HepG2 (cell line): ENCODE measurements around the gene GGNBP2. TPM values are rescaled to one million over a fixed set of nuclear protein-coding genes. Genes with fewer than 3 reads are reported as not detected.
A peak's percentile ranks its signal among the peaks of the same experiment; 100 is the strongest.

Experiments used
- CCDC6 ChIP-seq: sonication (generic); formaldehyde crosslinking; IDR thresholded peaks from 2 replicates; pipeline ENCODE4 v1.8.1; 2022; ENCODE audit warnings: mild to moderate bottlenecking, missing genetic modification reagents, moderate library complexity
- CREM ChIP-seq, 2 experiments: sonication (generic) in 1 of 2; formaldehyde crosslinking in 1 of 2; IDR thresholded peaks; 2 replicates each; pipeline versions ENCODE4 v1.4.0 to v1.6.1; 2016 to 2020; ENCODE audit warnings: antibody characterized with exemption in 1 of 2, mild to moderate bottlenecking in 1 of 2, missing genetic modification reagents in 1 of 2
- HOXD1 ChIP-seq: sonication (generic); formaldehyde crosslinking; IDR thresholded peaks from 2 replicates; pipeline ENCODE4 v1.5.0; 2020; ENCODE audit warnings: missing genetic modification reagents
- JDP2 ChIP-seq: sonication (generic); formaldehyde crosslinking; IDR thresholded peaks from 2 replicates; pipeline ENCODE4 v1.8.1; 2022; ENCODE audit warnings: missing genetic modification reagents, borderline replicate concordance
- KDM6A ChIP-seq: IDR thresholded peaks from 2 replicates; pipeline ENCODE4 v1.6.1; 2016; ENCODE audit warnings: low read depth
- RXRA ChIP-seq: sonication (generic); formaldehyde crosslinking; IDR thresholded peaks from 2 replicates; pipeline ENCODE4 v1.5.1; 2020; ENCODE audit warnings: missing genetic modification reagents
- RXRB ChIP-seq: IDR thresholded peaks from 2 replicates; pipeline ENCODE4 v1.6.1; 2016; ENCODE audit warnings: borderline replicate concordance, missing genetic modification reagents, missing compliant biosample characterization
- ZFAT ChIP-seq: sonication (generic); formaldehyde crosslinking; conservative IDR thresholded peaks from 2 replicates; pipeline ENCODE4 v1.8.1; 2023; ENCODE audit warnings: missing genetic modification reagents, inconsistent platforms
- ZKSCAN1 ChIP-seq: fragments of 150-350 bp; IDR thresholded peaks from 2 replicates; pipeline ENCODE4 v1.6.1; 2014; ENCODE audit warnings: low read length
- ZNF335 ChIP-seq: sonication (generic); formaldehyde crosslinking; IDR thresholded peaks from 2 replicates; pipeline ENCODE4 v1.4.0; 2020; ENCODE audit warnings: missing genetic modification reagents
- ZNF33A ChIP-seq: sonication (generic); formaldehyde crosslinking; IDR thresholded peaks from 2 replicates; pipeline ENCODE4 v1.5.1; 2020; ENCODE audit warnings: missing genetic modification reagents, mild to moderate bottlenecking, moderate library complexity, borderline replicate concordance
- ZNF431 ChIP-seq: sonication (generic); formaldehyde crosslinking; IDR thresholded peaks from 2 replicates; pipeline ENCODE4 v1.9.0; 2022; ENCODE audit warnings: missing genetic modification reagents, low read depth, mild to moderate bottlenecking, borderline replicate concordance
- ZNF761 ChIP-seq: sonication (generic); formaldehyde crosslinking; conservative IDR thresholded peaks from 2 replicates; pipeline ENCODE4 v1.4.0; 2020; ENCODE audit warnings: mild to moderate bottlenecking, missing genetic modification reagents
- ZNF879 ChIP-seq: sonication (generic); formaldehyde crosslinking; IDR thresholded peaks from 2 replicates; pipeline ENCODE4 v1.8.1; 2023; ENCODE audit warnings: missing genetic modification reagents
- polyA plus RNA-seq, 8 experiments: library from polyadenylated mRNA; depleted of rRNA in 3 of 8; stranded (reverse) in 7 of 8; unstranded in 1 of 8; fragments of >200 nt; fragmentation: Illumina TruSeq in 4 of 8; extraction: Trizol in 4 of 8; gene quantifications; 2 replicates each; pipeline versions ENCODE4 v1.2.1 to v1.2.3, GENCODE V29; 2011 to 2016; ENCODE audit warnings: low read depth in 4 of 8, missing spikeins in 1 of 8, mixed read lengths in 1 of 8; ENCODE audit not compliant: insufficient read depth in 1 of 8
- total RNA-seq, 5 experiments: library from RNA; depleted of rRNA; stranded (reverse); fragments of >200 nt; fragmentation: Illumina TruSeq; extraction: Trizol; gene quantifications; 2 replicates each; pipeline ENCODE4 v1.2.3, GENCODE V29; 2016; ENCODE audit warnings: low read depth in 1 of 5
- TF ChIP-seq, protein P1 (sequence below): sonication (generic); formaldehyde crosslinking; IDR thresholded peaks from 2 replicates; pipeline ENCODE4 v1.4.0; 2020; ENCODE audit warnings: missing genetic modification reagents
- TF ChIP-seq, protein P2 (sequence below): sonication (generic); formaldehyde crosslinking; IDR thresholded peaks from 2 replicates; pipeline ENCODE4 v1.8.1; 2023; ENCODE audit warnings: mild to moderate bottlenecking, inconsistent platforms, moderate library complexity, missing genetic modification reagents, borderline replicate concordance
- TF ChIP-seq, protein P3 (sequence below): sonication (generic); formaldehyde crosslinking; IDR thresholded peaks from 2 replicates; pipeline ENCODE4 v1.5.0; 2020; ENCODE audit warnings: mild to moderate bottlenecking, missing genetic modification reagents
- TF ChIP-seq, protein P4 (sequence below): sonication (generic); formaldehyde crosslinking; IDR thresholded peaks from 2 replicates; pipeline ENCODE4 v1.4.0; 2020; ENCODE audit warnings: missing genetic modification reagents, borderline replicate concordance

The GGNBP2 gene
- total and polyA plus RNA-seq, 2 of the 13 experiments (the other 11 are each of a cell fraction or from before 2014, with no cell fraction given) = 53.3 to 84.2 TPM

DNA sequence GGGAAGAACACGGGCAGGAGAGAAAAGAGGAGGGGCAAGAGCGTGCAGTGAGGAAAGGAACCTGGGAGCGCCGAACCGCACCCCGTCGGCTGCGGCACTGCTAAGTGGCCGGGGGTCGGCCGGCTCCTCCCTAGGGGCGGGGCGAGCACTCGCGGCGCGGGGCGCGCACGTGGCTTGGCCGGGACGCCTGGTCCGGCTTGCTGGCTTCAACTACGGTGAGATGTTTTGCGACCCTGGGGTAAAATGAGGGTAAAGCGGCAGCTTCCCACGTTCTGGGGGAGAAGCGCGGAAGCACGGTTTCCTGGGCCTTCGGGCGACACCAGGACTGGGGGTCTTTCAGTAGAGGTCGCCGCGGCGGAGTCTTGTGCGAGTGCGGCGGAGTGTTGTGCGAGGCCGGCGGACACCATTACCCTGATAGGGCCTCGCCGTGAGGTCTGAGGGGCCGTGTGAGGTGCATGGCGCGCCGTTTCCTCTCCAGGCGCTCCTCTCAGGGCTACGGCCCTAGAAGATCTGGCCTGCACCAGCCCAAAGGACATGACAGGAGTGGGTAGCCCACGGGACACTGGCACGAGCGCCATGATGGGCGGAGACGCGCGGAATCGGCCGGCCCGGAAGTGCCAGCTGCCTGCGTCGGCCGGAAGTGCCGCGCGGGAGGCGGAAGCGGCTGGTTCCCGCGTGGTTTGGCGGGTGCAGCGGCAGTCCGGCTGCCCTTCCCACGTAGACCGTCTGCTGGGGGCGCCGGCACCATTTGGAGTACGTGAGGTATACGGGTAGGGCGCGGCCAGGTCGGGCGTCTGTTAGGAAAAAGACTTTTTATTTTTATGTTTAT is 9.7 kb upstream of the GGNBP2 start, which contains the start of the genes MYO19 and PIGW (continued):
- TF ChIP-seq, protein P1, sequence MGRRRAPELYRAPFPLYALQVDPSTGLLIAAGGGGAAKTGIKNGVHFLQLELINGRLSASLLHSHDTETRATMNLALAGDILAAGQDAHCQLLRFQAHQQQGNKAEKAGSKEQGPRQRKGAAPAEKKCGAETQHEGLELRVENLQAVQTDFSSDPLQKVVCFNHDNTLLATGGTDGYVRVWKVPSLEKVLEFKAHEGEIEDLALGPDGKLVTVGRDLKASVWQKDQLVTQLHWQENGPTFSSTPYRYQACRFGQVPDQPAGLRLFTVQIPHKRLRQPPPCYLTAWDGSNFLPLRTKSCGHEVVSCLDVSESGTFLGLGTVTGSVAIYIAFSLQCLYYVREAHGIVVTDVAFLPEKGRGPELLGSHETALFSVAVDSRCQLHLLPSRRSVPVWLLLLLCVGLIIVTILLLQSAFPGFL (CRISPR knock-in tag) = 0 out of 2 replicates have a peak, but pooled peaks have one; percentile 13
- TF ChIP-seq HOXD1 (CRISPR knock-in tag) (peak; percentile 22; the same call in 1 of the 2 replicates), ZNF879 (peak; percentile 77; the same call in 1 of the 2 replicates), ZNF431 (CRISPR knock-in tag) (0 out of 2 replicates have a peak, but pooled peaks have one; percentile 41), ZKSCAN1 (no peak), ZNF335 (CRISPR knock-in tag) (0 out of 2 replicates have a peak, but pooled peaks have one; percentile 7), RXRA (CRISPR knock-in tag) (peak; percentile 74; the same call in 1 of the 2 replicates), ZFAT (peak; percentile 75; the same call in 1 of the 2 replicates), ZNF761 (CRISPR knock-in tag) (peak; percentile 50; the same call in 1 of the 2 replicates), CREM (IDR thresholded peaks at IDR 0.05) (peak; percentile 39; the same call in 1 of the 2 replicates), CREM (CRISPR knock-in tag; IDR thresholded peaks at IDR 0.05) (no peak), RXRB (no peak), JDP2 (CRISPR knock-in tag) (no peak), ZNF33A (0 out of 2 replicates have a peak, but pooled peaks have one; percentile 85), CCDC6 (CRISPR knock-in tag) (peak; percentile 1; the same call in 1 of the 2 replicates), KDM6A (CRISPR knock-in tag) (no peak)
- TF ChIP-seq, protein P2, sequence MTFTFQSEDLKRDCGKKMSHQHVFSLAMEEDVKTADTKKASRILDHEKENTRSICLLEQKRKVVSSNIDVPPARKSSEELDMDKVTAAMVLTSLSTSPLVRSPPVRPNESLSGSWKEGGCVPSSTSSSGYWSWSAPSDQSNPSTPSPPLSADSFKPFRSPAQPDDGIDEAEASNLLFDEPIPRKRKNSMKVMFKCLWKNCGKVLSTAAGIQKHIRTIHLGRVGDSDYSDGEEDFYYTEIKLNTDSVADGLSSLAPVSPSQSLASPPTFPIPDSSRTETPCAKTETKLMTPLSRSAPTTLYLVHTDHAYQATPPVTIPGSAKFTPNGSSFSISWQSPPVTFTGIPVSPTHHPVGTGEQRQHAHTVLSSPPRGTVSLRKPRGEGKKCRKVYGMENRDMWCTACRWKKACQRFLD (CRISPR knock-in tag) = peak; percentile 92; the same call in 1 of the 2 replicates
- TF ChIP-seq, protein P3, sequence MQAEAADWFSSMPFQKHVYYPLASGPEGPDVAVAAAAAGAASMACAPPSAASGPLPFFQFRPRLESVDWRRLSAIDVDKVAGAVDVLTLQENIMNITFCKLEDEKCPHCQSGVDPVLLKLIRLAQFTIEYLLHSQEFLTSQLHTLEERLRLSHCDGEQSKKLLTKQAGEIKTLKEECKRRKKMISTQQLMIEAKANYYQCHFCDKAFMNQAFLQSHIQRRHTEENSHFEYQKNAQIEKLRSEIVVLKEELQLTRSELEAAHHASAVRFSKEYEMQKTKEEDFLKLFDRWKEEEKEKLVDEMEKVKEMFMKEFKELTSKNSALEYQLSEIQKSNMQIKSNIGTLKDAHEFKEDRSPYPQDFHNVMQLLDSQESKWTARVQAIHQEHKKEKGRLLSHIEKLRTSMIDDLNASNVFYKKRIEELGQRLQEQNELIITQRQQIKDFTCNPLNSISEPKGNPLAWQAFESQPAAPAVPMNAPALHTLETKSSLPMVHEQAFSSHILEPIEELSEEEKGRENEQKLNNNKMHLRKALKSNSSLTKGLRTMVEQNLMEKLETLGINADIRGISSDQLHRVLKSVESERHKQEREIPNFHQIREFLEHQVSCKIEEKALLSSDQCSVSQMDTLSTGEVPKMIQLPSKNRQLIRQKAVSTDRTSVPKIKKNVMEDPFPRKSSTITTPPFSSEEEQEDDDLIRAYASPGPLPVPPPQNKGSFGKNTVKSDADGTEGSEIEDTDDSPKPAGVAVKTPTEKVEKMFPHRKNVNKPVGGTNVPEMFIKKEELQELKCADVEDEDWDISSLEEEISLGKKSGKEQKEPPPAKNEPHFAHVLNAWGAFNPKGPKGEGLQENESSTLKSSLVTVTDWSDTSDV (CRISPR knock-in tag) = no peak; the same call in 1 of the 2 replicates
- TF ChIP-seq, protein P4, sequence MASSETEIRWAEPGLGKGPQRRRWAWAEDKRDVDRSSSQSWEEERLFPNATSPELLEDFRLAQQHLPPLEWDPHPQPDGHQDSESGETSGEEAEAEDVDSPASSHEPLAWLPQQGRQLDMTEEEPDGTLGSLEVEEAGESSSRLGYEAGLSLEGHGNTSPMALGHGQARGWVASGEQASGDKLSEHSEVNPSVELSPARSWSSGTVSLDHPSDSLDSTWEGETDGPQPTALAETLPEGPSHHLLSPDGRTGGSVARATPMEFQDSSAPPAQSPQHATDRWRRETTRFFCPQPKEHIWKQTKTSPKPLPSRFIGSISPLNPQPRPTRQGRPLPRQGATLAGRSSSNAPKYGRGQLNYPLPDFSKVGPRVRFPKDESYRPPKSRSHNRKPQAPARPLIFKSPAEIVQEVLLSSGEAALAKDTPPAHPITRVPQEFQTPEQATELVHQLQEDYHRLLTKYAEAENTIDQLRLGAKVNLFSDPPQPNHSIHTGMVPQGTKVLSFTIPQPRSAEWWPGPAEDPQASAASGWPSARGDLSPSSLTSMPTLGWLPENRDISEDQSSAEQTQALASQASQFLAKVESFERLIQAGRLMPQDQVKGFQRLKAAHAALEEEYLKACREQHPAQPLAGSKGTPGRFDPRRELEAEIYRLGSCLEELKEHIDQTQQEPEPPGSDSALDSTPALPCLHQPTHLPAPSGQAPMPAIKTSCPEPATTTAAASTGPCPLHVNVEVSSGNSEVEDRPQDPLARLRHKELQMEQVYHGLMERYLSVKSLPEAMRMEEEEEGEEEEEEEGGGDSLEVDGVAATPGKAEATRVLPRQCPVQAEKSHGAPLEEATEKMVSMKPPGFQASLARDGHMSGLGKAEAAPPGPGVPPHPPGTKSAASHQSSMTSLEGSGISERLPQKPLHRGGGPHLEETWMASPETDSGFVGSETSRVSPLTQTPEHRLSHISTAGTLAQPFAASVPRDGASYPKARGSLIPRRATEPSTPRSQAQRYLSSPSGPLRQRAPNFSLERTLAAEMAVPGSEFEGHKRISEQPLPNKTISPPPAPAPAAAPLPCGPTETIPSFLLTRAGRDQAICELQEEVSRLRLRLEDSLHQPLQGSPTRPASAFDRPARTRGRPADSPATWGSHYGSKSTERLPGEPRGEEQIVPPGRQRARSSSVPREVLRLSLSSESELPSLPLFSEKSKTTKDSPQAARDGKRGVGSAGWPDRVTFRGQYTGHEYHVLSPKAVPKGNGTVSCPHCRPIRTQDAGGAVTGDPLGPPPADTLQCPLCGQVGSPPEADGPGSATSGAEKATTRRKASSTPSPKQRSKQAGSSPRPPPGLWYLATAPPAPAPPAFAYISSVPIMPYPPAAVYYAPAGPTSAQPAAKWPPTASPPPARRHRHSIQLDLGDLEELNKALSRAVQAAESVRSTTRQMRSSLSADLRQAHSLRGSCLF (CRISPR knock-in tag) = peak; percentile 57; the same call in 1 of the 2 replicates
